CD4-positive, alpha-beta T cell treated with Interleukin-21 for 1 hour (primary cell): ENCODE measurements around the gene RRN3.
"Not testable (repeated sequence)": the region's sequence is repeated elsewhere in the genome, so short reads cannot be mapped to it uniquely, and the experiment has no call there.

Experiments used
- DNase-seq: peaks from one replicate; pipeline ENCODE4 v3.0.0-alpha.2; 2020

Gene RRN3

DNA sequence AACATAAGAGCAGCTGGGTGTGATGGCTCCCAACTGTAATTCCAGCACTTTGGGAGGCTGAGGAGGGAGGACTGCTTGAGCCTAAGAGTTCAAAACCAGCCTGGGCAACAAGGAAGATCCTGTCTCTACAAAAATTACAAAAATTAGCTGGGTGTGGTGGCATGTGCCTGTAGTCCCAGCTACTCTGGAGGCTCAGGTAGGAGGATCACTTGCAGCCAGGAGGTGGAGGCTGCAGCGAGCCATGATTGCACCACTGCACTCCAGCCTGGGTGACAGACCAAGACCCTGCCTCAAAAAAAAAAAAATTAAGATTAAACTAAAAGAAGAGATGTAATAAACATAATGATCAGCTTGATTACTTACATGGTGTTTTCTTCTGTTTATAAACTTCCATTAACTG, 43.6 kb downstream of the RRN3 start:
- not testable (repeated sequence) for DNase-seq

GRCh38 chr16:15049581-15050180, 44.4 kb downstream of the RRN3 start:
- DNase-seq, result no peak

GRCh38 chr16:15046692-15047376, 47.2 kb downstream of the RRN3 start:
- no peak for DNase-seq

- not testable (repeated sequence) for DNase-seq
These were observed 48.8 kb downstream of the RRN3 start for GRCh38 chr16:15045270-15045669.

DNA sequence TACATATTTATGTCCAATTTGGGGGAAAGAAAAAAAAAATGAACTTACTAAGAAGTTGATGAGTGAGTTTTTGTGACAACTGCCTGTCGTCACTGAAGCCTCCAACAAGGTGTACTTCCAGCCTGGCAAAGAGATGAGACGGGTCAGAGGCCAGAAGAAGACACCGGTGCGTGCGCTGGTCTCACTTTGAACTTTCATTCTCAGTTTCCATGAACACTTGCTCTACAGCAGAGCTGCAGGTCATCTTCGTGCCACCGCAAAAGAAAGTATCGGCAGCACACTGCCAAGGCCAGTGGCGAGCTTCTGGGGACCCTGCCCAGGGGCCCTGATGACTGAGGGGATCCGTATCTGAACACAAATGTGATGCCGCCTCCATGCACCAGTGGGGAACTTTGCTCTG, 49.8 kb downstream of the RRN3 start:
- DNase-seq, result no peak

DNA sequence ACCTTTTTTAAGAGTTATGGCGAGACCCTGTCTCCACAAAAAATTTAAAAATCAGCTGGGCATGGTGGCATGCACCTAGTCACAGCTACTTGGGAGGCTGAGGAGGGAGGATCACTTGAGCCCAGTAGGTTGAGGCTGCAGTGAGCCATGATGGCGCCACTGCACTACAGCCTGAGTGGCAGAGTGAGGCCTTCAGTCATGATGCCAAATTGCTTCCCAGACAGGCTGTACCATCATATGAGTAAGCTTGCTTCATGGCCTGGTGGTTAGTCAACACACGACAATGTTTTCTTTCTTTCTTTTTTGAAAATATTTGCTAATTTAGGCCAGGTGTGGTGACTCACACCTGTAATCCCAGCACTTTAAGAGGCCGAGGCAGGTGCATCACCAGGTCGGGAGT, 50.7 kb downstream of the RRN3 start:
- no peak for DNase-seq

DNA sequence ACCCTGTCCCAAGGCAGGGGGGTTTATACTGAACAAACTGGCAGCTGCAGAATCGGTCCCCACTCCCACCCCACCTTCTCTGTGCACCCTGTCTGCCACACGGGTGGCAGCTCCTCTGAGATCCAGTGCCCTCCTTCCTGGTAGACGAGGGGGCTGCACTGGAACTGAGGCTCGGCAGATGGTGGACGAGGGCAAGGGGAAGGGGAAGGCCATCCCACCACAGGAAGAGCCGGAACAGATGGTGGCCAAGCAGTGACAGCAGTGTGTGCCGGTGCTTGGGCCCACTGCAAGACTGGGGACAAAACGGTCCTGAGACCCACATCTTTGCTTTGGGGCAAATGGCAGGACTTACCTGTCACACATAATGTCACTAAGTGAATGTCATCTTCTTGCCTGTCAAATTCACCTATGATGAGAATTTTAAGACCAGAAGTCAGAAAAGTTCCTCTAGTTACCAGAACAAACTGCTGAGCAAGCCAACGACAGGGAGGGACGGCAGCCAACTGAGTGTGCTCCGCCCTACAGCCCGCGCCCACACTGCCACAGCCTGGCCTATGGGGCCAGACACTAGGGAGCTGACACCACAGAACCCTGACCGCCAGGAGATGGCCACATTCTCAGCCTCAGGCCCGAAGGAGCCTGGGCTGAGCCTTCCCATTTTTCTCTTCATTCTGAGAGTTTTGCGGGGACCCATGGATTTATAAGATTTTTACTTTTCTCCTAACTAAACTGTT, 52.6 kb downstream of the RRN3 start:
- no peak for DNase-seq

DNA sequence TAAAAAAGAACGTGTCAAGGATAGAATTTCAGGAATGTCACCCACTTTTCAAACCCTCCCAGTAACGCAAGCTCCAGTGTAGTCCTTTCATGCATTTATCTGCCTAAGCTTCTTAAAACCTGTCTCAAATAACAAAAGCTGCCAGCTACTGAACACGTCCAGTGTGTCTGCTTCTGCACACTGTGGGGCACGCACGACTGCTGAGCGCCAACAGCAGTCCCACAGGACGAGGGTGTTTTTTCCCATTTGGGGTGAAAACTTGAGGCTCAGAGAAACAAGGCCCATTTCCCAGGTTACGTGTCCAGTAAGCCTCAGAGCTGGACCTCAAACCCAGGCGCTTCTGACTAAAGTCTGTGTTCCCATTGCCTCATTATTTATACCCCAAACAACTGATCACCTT, 55.4 kb downstream of the RRN3 start:
- DNase-seq, result no peak

- no peak for DNase-seq
These were observed 56.3 kb downstream of the RRN3 start for GRCh38 chr16:15037745-15038144.

- DNase-seq, result no peak
These were observed 57.1 kb downstream of the RRN3 start for GRCh38 chr16:15037003-15037402.

DNA sequence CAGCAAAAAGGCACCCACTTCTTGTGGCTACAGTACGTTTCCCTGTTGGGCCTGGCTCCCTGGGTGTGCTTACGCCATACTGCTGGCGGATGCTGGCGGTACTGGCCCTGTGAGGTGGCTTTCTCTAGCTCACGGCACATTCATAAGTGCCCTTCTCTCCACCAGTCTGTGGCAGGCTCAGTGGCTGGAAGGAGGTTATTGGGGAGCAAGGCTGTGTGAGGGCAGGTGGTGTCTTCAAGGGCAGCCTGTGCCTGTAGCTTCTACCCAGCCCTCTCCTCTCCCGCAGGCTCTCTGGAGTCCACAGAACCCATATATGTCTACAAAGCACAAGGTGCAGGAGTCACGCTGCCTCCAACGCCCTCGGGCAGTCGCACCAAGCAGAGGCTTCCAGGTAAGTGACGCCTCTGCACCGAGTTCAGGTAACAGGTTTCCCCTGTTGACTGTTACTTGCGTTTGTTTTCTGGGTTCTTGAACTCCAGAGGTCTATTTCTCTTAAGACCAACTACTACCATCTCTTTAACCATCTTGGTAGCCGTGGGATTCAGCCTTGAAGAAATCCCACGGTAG, 58.8 kb downstream of the RRN3 start:
- no peak for DNase-seq

GRCh38 chr16:15034266-15035162, 59.6 kb downstream of the RRN3 start:
- DNase-seq, result no peak

GRCh38 chr16:15033309-15033707, 60.8 kb downstream of the RRN3 start:
- no peak for DNase-seq

DNA sequence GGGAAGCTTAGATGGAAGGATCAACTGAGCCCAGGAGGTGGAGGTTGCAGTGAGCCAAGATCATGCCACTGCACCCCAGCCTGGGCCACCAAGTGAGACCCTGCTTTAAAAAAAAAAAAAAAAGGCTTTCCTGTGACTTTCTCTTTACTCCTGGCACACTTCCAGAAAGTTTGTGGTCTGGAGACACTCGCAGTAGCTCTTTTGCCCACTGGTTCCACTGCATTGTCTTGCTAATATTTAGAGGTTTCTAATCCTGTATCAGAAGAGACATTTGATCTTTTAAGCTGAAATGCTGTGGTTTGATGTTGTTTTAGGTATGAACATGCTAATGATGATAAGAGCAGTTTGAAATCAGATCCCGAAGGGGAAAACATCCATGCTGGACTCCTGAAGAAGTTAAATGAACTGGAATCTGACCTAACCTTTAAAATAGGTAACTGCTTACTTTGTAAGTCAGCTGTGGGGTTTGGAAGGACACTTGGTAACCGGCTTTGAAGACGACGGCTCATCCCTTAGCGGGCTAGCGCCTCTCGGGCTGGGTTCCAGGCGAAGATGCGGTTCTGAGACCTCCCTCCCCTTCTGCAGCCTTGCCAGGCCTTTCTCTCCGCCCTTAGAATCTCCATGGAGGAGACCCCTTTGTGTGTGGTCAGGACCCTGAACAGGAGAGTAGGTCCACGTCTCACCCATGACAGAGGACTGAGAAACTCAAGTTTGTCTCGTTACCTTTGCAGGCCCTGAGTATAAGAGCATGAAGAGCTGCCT, 61.3 kb downstream of the RRN3 start:
- peak; percentile 33 for DNase-seq

DNA sequence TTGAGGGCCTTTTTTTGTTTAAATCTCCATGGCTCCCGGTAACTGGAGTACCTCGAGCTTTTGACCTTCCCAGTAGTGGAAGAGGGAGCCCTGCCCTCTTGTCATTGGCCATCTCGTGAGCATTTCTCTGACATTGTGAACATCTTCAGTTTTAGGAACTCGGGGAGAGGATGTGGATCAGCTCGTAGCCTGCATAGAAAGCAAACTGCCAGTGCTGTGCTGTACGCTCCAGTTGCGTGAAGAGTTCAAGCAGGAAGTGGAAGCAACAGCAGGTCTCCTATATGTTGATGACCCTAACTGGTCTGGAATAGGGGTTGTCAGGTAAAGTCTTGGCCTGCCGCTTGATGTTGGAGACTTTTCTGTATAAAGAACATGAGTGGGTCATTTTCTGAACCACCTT, 62.5 kb downstream of the RRN3 start:
- no peak for DNase-seq

DNA sequence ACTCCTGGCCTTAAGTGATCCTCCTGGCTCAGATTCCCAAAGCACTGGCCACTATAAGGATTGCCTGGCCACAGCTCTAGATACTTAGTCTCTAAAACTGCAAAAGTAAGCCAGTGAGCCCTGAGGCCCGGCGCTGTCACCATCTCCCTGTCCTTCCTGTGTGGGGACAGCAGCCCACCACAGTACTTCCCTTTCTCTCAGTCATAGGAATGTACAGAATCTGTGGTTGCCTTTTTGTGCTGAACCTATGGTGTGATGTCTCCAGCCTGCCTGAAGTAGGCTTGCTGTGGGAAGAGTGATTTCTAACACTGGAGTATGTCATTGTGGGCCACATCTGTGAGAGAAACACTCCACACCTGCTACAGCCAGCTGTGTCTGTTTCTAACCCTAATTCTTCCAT, 62.9 kb downstream of the RRN3 start:
- DNase-seq, result no peak

DNA sequence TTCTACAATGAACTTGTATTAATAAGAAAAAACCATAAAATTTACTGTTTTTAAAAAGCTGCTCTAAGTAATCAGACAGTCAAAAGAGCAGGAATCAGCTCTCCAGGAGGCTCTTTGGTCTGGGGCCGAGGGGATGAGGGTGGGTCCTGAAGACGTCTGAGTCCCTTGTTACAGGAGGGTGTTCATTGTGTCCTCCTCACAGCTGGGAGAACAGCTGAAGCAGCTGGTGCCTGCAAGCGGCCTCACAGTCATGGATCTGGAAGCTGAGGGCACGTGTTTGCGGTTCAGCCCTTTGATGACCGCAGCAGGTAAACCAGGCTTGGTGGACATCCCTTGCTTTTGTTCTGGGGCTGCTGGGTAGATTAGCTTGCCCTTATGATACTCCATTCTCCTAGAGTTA, 64.3 kb downstream of the RRN3 start:
- DNase-seq, result not testable (repeated sequence)

DNA sequence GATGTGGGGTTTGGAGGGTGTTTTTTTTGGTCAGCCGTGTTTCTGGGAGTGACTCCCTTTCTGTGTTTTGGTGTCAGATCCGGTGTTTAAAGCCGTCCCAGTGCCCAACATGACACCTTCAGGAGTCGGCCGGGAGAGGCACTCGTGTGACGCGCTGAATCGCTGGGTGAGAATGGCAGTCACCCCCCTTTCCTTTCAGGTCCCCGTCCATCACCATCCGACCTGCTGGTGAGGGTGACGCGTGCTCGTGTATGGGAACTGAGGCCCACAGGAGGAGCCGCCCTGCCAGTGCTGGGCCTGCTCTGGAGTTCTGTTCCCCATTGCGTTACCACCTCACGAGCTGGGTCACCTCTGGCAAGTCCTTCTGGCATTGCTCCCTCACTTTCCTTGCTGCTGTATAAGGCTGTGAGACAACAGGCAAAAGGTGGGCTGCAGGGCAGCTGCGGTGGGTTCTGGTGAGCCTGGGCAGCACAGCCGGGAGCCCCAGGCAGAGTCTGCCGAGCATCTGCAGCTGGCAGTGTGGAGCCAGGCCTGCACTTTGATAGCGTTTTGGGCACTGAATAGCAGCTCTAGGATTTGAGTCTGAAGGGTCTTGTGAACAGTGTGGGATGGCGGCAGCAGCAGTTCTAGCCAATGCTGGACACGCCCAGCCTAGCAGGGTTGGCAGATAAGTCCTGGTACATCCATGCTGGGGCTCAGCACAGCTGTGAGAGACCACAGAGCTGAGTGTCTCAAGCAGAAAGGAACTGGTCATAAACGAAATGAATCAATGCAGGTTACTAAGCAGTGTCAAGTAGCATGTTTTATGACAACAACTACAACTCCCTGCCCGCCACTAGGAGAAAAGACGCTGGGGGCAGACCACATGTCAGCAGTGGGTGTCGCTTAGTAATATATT, 65.0 kb downstream of the RRN3 start:
- DNase-seq, result not testable (repeated sequence)

DNA sequence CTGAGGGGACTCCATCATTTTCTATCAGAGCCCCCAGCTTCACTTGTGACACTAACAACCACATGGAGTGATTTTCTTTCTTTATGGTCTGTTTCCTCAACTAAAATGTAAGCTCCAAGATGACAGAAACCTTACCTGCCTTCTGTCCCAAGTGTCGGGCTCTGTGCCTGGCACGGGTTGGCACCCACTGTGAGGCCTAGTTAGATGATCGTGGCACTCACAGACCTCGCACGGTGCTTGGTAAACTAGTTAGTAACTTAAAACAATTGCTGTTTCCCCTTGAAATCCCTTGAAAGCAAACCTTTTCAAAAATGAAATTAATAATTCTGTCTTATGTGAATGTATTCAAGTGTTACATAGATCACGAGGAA, 65.7 kb downstream of the RRN3 start:
- not testable (repeated sequence) for DNase-seq

DNA sequence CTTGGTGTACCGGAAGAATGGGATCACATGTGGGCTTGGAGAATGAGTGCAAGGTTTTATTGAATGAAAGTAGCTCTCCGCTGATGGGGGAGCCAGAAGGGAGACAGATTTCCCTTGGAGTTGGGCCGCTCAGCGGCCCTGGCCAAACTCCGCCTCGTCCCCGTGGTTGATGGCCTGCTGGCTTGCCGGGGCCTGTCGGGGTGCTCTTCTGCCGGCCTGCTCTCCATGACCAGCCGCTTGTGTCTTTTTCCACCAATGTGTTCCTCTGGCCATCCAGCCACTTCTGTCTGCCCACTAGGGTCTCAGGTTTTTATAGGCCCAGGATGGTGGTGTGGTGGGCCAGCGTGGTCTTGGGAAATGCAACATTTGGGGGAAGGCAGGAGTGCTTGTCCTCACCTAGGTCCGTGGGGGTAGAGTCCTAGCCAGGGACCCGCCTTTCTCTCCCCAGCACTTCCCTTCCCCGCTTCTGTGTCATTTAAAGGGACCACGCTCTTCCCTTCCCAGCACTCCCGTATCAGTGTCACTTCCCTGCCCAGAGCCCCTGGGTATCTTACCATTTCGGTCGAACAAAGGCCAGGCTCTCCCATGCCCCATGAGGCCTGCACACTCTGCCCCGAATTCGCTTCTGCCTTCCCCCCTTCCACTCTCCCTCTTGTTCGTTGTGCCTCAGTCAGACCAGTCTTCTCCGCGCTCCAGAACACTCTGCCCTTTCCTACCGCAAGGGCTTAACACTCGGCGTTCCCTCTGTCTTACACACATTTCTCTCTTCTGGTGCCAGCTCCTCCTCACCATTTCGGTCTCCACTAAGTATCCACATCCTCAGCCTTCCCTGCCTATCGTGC, 66.3 kb downstream of the RRN3 start:
- DNase-seq, result not testable (repeated sequence)
